HG03097 (cell line): ENCODE data around the gene OR1F1.
"Not testable (repeated sequence)": the region's sequence is repeated elsewhere in the genome, so short reads cannot be mapped to it uniquely, and the experiment has no call there.

Experiments used
- ATAC-seq: cut with Tn5 transposase; IDR thresholded peaks from one replicate; pipeline ENCODE4 v1.9.1; 2021; ENCODE audit not compliant: unreplicated experiment, low FRiP score

OR1F1 gene

GRCh38 chr16:3171855-3172593 lies 16.0 kb upstream of the OR1F1 start:
- no peak for ATAC-seq

- ATAC-seq = no peak
Observed at GRCh38 chr16:3173892-3174617, 13.9 kb upstream of the OR1F1 start.

GRCh38 chr16:3174618-3175148 lies 13.3 kb upstream of the OR1F1 start:
- ATAC-seq = no peak

GRCh38 chr16:3175157-3176093 lies 12.6 kb upstream of the OR1F1 start:
- no peak for ATAC-seq

- no peak for ATAC-seq
Observed at GRCh38 chr16:3179651-3180050, 8.4 kb upstream of the OR1F1 start.

GRCh38 chr16:3180445-3180878 lies 7.5 kb upstream of the OR1F1 start:
- ATAC-seq = no peak

GRCh38 chr16:3182293-3182607 lies 5.8 kb upstream of the OR1F1 start:
- not testable (repeated sequence) for ATAC-seq

- ATAC-seq = no peak
Observed at GRCh38 chr16:3182608-3183444, 5.2 kb upstream of the OR1F1 start.

GRCh38 chr16:3183445-3184139 lies 4.4 kb upstream of the OR1F1 start:
- ATAC-seq = no peak

- no peak for ATAC-seq
Observed at GRCh38 chr16:3186946-3187690, 886 bp upstream of the OR1F1 start.

- no peak for ATAC-seq
Observed at GRCh38 chr16:3188675-3188924, 596 bp downstream of the OR1F1 start.

GRCh38 chr16:3188925-3189825 lies 1.2 kb downstream of the OR1F1 start:
- no peak for ATAC-seq

GRCh38 chr16:3189869-3190268 lies 1.9 kb downstream of the OR1F1 start:
- no peak for ATAC-seq

- ATAC-seq = no peak
Observed at GRCh38 chr16:3190949-3191353, 2.9 kb downstream of the OR1F1 start.

- no peak for ATAC-seq
Observed at GRCh38 chr16:3192476-3193019, 4.5 kb downstream of the OR1F1 start.

- ATAC-seq = no peak
Observed at GRCh38 chr16:3193221-3194212, 5.5 kb downstream of the OR1F1 start.

GRCh38 chr16:3194792-3195191 lies 6.8 kb downstream of the OR1F1 start:
- no peak for ATAC-seq
